ENCODE data around the gene CFAP69.
"Not testable (repeated sequence)": the region's sequence is repeated elsewhere in the genome, so short reads cannot be mapped to it uniquely, and the experiment has no call there.

CFAP69 gene

GRCh38 chr7:90236721-90237289 is 8.2 kb upstream of the CFAP69 start:
- no peak for DNase-seq

- DNase-seq: no peak
These were observed 7.0 kb upstream of the CFAP69 start for GRCh38 chr7:90238022-90238421.

DNA sequence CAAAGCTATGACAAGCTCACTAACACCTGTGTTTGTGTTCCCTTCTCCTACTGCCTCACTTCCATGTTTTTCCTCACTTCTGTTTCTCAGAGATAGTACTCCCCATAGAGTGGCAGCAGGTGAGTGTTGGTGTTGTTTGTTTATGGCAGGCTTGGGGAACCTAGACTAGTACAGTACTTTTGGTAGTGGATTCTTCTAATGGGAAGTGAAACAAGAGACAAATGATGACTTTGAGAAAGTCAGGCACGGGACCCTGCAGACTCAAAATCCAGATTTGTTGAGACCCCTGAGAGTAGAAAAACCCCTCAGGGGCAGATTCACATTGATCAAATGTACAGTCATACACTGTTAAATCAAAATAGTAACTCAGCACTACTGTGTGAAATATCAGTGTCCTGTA is 6.4 kb upstream of the CFAP69 start:
- no peak for DNase-seq

DNA sequence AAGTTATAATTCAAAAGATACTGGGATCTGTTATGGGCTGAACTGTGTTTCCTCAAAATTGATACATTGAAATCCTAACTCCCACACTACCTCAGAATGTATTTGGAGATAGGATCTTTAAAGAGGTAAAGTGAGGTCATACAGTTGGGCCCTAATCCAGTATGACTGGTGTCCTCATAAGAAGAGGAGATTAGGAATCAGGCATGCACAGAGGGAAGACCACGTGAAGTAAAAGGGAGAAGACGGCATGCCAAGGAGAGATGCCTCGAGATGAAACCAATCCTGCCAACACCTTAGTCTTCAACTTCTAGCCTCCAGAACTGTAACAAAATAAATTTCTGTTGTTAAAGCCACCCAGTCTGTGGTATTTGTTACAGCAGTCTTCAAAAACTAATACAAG is 5.9 kb upstream of the CFAP69 start:
- DNase-seq: no peak

GRCh38 chr7:90239625-90240228 is 5.2 kb upstream of the CFAP69 start:
- DNase-seq: no peak

- no peak for DNase-seq
These were observed 2.4 kb upstream of the CFAP69 start for GRCh38 chr7:90242369-90243168.

DNA sequence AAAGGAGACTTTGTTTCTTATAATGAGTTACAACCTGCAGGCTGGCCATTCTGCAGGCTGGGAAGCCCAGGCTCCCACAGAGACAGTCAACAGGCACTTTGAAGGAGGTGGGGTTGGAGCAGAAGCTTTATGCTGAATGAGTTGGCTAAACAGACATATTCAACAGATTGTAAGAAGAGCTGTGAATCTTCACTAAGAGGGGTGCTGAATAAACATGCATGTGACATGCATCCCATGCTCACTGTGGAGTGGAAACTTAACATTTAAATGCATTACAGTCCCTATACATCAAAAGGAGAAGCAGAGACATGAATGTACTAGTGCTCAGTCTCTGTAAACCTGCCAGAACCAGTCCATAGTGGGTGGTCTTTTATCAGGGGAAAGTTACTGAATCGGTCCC is 1.4 kb upstream of the CFAP69 start:
- no peak for DNase-seq

GRCh38 chr7:90244565-90244908 is 437 bp upstream of the CFAP69 start:
- DNase-seq: no peak

GRCh38 chr7:90246171-90246570 is 1.2 kb downstream of the CFAP69 start:
- DNase-seq: no peak

DNA sequence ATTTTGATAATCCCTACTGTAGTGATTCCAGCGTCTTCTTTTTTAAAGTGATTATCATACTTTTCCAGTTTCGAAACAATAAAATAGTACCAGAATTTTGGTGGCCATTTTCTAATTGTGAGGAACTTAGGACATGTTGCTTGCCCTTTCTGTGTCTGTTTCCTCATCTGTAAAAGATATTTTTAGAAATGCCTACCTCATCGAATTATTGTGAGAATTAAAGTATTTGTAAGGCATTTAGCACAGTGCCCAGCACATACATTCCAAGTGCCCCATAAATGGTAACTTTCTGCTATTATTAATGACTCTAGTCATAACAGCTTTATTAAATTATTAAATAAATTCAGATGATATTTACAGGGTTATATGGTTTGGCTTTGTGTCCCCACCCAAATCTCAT is 3.7 kb downstream of the CFAP69 start:
- DNase-seq: no peak

GRCh38 chr7:90250601-90251303 is 5.8 kb downstream of the CFAP69 start:
- DNase-seq: no peak

GRCh38 chr7:90251304-90251635 is 6.3 kb downstream of the CFAP69 start:
- no peak for DNase-seq

DNA sequence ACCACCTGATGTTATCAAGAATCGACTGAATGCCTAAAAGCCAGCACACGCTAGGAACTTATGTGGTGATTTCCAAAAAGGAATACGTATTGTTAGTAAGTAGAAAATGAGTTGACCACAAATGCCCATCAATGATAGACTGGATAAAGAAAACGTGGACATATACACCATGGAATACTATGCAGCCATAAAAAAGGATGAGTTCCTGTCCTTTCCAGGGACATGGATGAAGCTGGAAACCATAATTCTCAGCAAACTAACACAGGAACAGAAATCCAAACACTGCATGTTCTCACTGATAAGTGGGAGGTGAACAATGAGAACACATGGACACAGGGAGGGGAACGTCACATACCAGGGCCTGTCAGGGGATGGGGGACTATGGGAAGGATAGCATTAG is 11.0 kb downstream of the CFAP69 start:
- not testable (repeated sequence) for DNase-seq

DNA sequence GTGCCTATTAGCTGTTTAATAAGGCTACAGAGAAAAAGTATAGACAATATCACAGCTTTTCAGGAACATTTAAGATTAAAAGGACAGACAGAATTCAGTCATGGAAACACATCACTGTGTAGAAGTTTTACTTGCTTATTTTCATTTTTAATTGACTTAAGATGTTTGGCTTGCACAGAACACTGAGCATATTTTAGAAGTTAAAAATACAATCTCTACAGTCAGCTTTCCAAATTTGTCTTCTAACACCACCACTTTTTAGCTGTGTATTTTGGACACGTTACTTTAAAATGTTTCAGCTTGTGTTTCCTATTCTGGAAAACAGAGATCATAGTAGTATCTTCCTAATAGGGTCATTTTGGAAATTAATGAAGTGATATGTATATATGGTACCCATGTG is 11.8 kb downstream of the CFAP69 start:
- no peak for DNase-seq

- no peak for DNase-seq
These were observed 16.5 kb downstream of the CFAP69 start for GRCh38 chr7:90261441-90261840.

- DNase-seq: peak; percentile 18 to 44
These were observed 17.5 kb downstream of the CFAP69 start for GRCh38 chr7:90262438-90262837.

DNA sequence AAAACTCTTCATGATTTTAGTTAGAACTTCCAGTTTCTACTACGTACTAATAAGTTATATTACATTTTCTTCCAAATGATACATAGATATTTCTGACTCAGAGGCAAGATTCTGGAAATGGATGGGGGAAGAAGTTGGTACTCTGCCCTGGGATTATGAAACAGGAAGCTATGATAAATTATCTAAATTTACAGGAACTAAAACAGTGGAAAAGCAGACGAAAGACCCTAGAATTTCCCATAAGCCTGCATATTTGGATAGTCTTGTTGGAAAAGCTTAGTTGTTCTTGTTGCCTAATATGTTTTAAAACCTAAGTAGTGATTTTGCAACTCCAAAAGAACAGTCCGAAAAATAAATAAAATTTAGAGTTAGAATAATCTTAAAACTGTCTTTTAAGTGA is 21.8 kb downstream of the CFAP69 start:
- peak; percentile 7 to 11 for DNase-seq

DNA sequence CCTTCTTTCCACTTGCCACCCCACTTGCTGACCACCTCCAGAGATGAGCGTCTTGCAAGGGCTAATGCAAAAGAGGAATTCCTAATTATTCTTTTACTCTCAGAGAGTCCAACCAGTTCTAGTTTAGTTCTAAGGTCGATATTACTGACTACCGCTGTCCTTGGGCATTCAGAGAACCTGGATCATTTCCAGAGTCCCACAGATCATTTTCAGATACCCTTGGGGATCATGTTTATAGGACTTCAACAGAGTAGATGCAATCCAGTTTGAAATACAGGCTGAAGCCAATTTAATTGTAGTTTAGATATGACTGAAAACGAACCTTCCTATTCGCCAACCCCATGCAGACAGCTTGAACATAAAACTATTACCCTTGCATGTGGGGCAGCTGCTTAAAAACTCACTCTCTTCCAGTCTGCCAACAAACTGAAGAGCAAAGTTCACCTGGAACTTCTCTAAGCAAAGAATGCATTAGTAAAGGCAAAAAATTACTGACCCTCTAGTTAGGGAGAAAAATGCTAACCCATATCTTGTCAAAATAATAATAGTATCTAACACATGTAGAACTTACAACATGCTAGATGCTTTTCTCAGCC is 22.4 kb downstream of the CFAP69 start:
- DNase-seq: no peak

DNA sequence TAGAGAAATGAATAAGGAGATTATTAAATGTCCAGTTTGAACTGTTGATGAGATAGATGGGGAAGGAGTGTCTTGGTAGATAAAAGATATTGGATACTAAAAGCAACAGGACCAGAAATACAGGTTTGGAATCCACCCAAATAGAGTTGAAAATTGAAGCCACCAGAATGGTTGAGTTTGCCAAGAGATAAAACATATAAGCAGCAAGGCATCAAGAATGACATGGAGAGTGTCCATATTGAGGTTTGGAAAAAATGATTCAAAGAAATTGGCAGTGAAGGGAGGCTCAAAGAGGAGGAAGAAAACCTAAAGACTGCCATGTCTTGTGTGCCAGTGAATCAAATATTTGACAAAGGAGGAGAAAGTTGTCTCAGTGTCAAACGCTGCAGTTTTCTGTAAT is 24.2 kb downstream of the CFAP69 start:
- no peak for DNase-seq

GRCh38 chr7:90270431-90271178 is 25.6 kb downstream of the CFAP69 start:
- no peak for DNase-seq

DNA sequence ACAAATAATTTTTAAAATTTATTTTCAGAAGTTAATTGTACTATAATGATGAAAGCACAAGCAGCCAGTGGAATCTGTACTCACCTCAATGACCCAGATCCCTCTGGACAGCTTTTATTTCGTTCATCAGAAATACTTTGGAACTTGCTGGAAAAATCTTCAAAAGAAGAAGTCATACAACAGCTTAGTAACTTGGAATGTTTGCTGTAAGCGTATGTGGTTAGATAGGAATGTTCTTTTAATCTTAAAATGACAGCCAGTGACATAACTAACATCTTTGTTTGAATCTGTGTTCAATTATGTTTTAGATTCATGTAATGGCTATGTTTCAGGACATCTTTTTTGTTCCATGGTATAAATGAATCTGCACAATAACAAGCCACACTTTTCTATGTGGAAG is 26.8 kb downstream of the CFAP69 start:
- DNase-seq: no peak

DNA sequence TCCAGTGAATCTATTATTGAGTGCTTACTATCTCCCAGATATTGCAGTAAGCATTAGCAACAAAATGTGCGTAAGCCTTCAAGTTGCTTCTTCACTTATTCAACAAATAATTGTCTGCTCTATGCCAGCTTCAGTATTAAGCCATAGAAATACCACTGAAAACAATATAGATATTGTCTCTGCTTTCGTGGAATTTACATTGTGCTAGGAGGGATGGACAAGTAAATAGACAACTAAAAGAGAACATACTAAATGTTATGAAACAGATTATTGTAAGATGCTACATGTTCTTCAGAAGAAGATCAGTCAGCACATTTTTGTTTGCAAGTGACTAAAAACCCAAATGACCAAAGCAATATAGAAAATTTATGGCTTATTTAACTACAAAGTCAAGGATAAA is 27.3 kb downstream of the CFAP69 start:
- no peak for DNase-seq

GRCh38 chr7:90274161-90274560 is 29.2 kb downstream of the CFAP69 start:
- DNase-seq: no peak
